GM23338 (cell line): ENCODE data around the gene FGF2. TPM values are rescaled to one million over a fixed set of nuclear protein-coding genes. Genes with fewer than 3 reads are reported as not detected.
"Not testable (repeated sequence)": the region's sequence is repeated elsewhere in the genome, so short reads cannot be mapped to it uniquely, and the experiment has no call there.

Source experiments
- ATAC-seq: fragments of 200-7000 bp; cut with Tn5 transposase; 3 replicates; pipeline ENCODE4 v1.9.1; 2020
- DNase-seq: peaks from one replicate; pipeline ENCODE4 v3.0.0-alpha.2; 2015; ENCODE audit warnings: low spot score
- H2AFZ ChIP-seq: fragments of 200-600 bp; sonication (generic); 2 replicates; pipeline ENCODE4 v1.8.0; 2016; ENCODE audit warnings: antibody characterized with exemption, mild to moderate bottlenecking, moderate library complexity
- H3F3A ChIP-seq: fragments of 200-600 bp; sonication (generic); replicated peaks from 2 replicates; pipeline ENCODE4 v1.8.0; 2017; ENCODE audit warnings: antibody characterized with exemption, mixed run types, low read depth
- H3K27ac ChIP-seq: fragments of 200-600 bp; sonication (generic); 2 replicates; pipeline ENCODE4 v1.6.1; 2016; ENCODE audit warnings: low read depth
- H3K27me3 ChIP-seq: fragments of 200-600 bp; sonication (generic); 2 replicates; pipeline ENCODE4 v1.8.0; 2016; ENCODE audit warnings: mild to moderate bottlenecking, mixed run types, moderate library complexity; ENCODE audit not compliant: insufficient read depth
- H3K36me3 ChIP-seq: fragments of 200-600 bp; sonication (generic); 2 replicates; pipeline ENCODE4 v1.8.0; 2016; ENCODE audit warnings: mild to moderate bottlenecking; ENCODE audit not compliant: insufficient read depth
- H3K4me1 ChIP-seq: fragments of 200-600 bp; sonication (generic); 2 replicates; pipeline ENCODE4 v1.8.0; 2016; ENCODE audit warnings: mild to moderate bottlenecking, moderate library complexity; ENCODE audit not compliant: insufficient read depth
- H3K4me2 ChIP-seq: fragments of 200-600 bp; sonication (generic); 2 replicates; pipeline ENCODE4 v1.7.1; 2017; ENCODE audit warnings: mixed run types
- H3K4me3 ChIP-seq: fragments of 200-600 bp; sonication (generic); 2 replicates; pipeline ENCODE4 v1.6.1; 2016; ENCODE audit warnings: mixed run types
- H3K79me2 ChIP-seq: fragments of 200-600 bp; sonication (generic); replicated peaks from 2 replicates; pipeline ENCODE4 v1.8.0; 2017; ENCODE audit warnings: mild to moderate bottlenecking; ENCODE audit not compliant: insufficient read depth
- H3K9me2 ChIP-seq: fragments of 200-600 bp; sonication (generic); 2 replicates; pipeline ENCODE4 v1.8.0; 2017; ENCODE audit not compliant: insufficient read depth
- H4K20me1 ChIP-seq: fragments of 200-600 bp; sonication (generic); replicated peaks from 2 replicates; pipeline ENCODE4 v1.8.0; 2017; ENCODE audit warnings: mild to moderate bottlenecking; ENCODE audit not compliant: insufficient read depth
- H3K27ac Mint-ChIP-seq: 2 replicates; pipeline ENCODE4 v1.8.0; 2020; ENCODE audit warnings: inconsistent platforms, mild to moderate bottlenecking, moderate library complexity, mixed read lengths
- H3K27me3 Mint-ChIP-seq: 3 replicates; pipeline ENCODE4 v1.8.0; 2022; ENCODE audit warnings: low read depth, mild to moderate bottlenecking, moderate library complexity, mixed read lengths, inconsistent platforms; ENCODE audit not compliant: insufficient read depth, poor library complexity
- H3K36me3 Mint-ChIP-seq: 3 replicates; pipeline ENCODE4 v1.8.0; 2021; ENCODE audit warnings: low read depth, mild to moderate bottlenecking, inconsistent platforms, moderate library complexity, mixed read lengths
- H3K4me1 Mint-ChIP-seq: 3 replicates; pipeline ENCODE4 v1.8.0; 2020; ENCODE audit warnings: mild to moderate bottlenecking, inconsistent platforms, mixed read lengths
- H3K4me3 Mint-ChIP-seq: 3 replicates; pipeline ENCODE4 v1.8.0; 2021; ENCODE audit warnings: moderate library complexity, mild to moderate bottlenecking, inconsistent platforms, mixed read lengths
- H3K9me3 Mint-ChIP-seq: 3 replicates; pipeline ENCODE4 v1.8.0; 2020; ENCODE audit warnings: moderate library complexity, mild to moderate bottlenecking, inconsistent platforms, mixed read lengths
- CREB1 ChIP-seq: fragments of 250-450 bp; sonication (Bioruptor Pico); IDR thresholded peaks from 2 replicates; pipeline ENCODE4 v1.5.0; 2020; ENCODE audit warnings: low read depth, mild to moderate bottlenecking, moderate library complexity
- EZH2phosphoT487 ChIP-seq: fragments of 200-600 bp; sonication (generic); IDR thresholded peaks from one replicate; pipeline ENCODE4 v1.8.1; 2018; ENCODE audit warnings: antibody characterized with exemption; ENCODE audit not compliant: unreplicated experiment
- JUNB ChIP-seq: IDR thresholded peaks from one replicate; pipeline ENCODE4 v1.6.1; 2016; ENCODE audit warnings: antibody characterized with exemption; ENCODE audit not compliant: unreplicated experiment
- NANOG ChIP-seq: IDR thresholded peaks from 2 replicates; pipeline ENCODE4 v1.6.1; 2016; ENCODE audit warnings: antibody characterized with exemption, borderline replicate concordance
- POLR2AphosphoS5 ChIP-seq: IDR thresholded peaks from 2 replicates; pipeline ENCODE4 v1.6.1; 2016; ENCODE audit warnings: antibody characterized with exemption, low read depth
- REST ChIP-seq: IDR thresholded peaks from one replicate; pipeline ENCODE4 v1.6.1; 2018; ENCODE audit warnings: antibody characterized with exemption; ENCODE audit not compliant: unreplicated experiment
- STAT1 ChIP-seq: IDR thresholded peaks from one replicate; pipeline ENCODE4 v1.6.1; 2016; ENCODE audit warnings: antibody characterized with exemption; ENCODE audit not compliant: unreplicated experiment
- ZNF331 ChIP-seq: fragments of 250-450 bp; sonication (Bioruptor Pico); IDR thresholded peaks from 2 replicates; pipeline ENCODE4 v1.5.0; 2020; ENCODE audit warnings: low read depth, mild to moderate bottlenecking, moderate library complexity
- ZNF462 ChIP-seq: fragments of 250-450 bp; sonication (Bioruptor Pico); IDR thresholded peaks from 2 replicates; pipeline ENCODE4 v1.5.0; 2020; ENCODE audit warnings: mild to moderate bottlenecking, moderate library complexity
- polyA plus RNA-seq: library from polyadenylated mRNA; unstranded; fragments of >200 nt; fragmentation: Nextera tagmentation; extraction: Ambion mirVana; gene quantifications from 2 replicates; pipeline ENCODE4 v1.2.1, GENCODE V29; 2016
- total RNA-seq: library from RNA; depleted of rRNA; stranded (reverse); fragments of >200 nt; shearing (Covaris generic); gene quantifications from 2 replicates; pipeline ENCODE4 v1.2.3, GENCODE V29; 2014

FGF2 gene
- total and polyA plus RNA-seq, 2 experiments from 2014 or later = 28.3 to 84.4 TPM

GRCh38 chr4:122932763-122933162 lies 106.1 kb downstream of the FGF2 start (continued):
- TF ChIP-seq ZNF462 (CRISPR knock-in tag) = no peak
- no peak for TF ChIP-seq POLR2AphosphoS5
- no peak for TF ChIP-seq STAT1
- TF ChIP-seq ZNF331 = no peak
- TF ChIP-seq JUNB = no peak
- no peak for TF ChIP-seq NANOG

DNA sequence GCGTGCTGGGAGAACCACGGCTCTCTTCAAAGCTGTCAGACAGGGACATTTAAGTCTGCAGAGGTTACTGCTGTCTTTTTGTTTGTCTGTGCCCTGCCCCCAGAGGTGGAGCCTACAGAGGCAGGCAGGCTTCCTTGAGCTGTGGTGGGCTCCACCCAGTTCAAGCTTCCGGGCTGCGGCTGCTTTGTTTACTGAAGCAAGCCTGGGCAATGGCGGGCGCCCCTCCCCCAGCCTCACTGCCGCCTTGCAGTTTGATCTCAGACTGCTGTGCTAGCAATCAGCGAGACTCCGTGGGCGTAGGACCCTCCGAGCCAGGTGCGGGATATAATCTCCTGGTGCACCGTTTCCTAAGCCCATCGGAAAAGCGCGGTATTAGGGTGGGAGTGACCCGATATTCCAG lies 118.5 kb downstream of the FGF2 start:
- peaks cover 30% of the 10 kb centered on the region for H3K36me3 ChIP-seq
- not testable (repeated sequence) for H3K4me2 ChIP-seq, H4K20me1 ChIP-seq, DNase-seq, H3K79me2 ChIP-seq, H3K27ac Mint-ChIP-seq, H3K4me3 ChIP-seq, H3K27me3 Mint-ChIP-seq, H3K4me1 ChIP-seq, H3K9me2 ChIP-seq, H3F3A ChIP-seq, H3K4me1 Mint-ChIP-seq, H3K27ac ChIP-seq, H2AFZ ChIP-seq, H3K27me3 ChIP-seq, ATAC-seq, H3K4me3 Mint-ChIP-seq
- peaks cover 25% of the 10 kb centered on the region for H3K9me3 Mint-ChIP-seq
- H3K36me3 Mint-ChIP-seq = peaks cover 68% of the 10 kb centered on the region

GRCh38 chr4:122946142-122946541 lies 119.5 kb downstream of the FGF2 start:
- Histone ChIP-seq H3K27ac (no peak overlapping the region), H3K4me1 (no peaks in the 10 kb centered on the region), H3K4me3 (no peak overlapping the region), H3K9me2 (peaks cover 6% of the 10 kb centered on the region; the same call in 1 of the 2 replicates), H3K79me2 (peaks cover 4% of the 10 kb centered on the region; the same call in 1 of the 2 replicates), H3K27me3 (no peaks in the 10 kb centered on the region), H3F3A (no peaks in the 10 kb centered on the region), H2AFZ (no peak overlapping the region), H4K20me1 (no peaks in the 10 kb centered on the region), H3K36me3 (peaks cover 30% of the 10 kb centered on the region), H3K4me2 (no peak overlapping the region)
- no peak for ATAC-seq
- Mint-ChIP-seq H3K27ac (no peak overlapping the region), H3K27me3 (peaks cover 5% of the 10 kb centered on the region), H3K4me1 (no peaks in the 10 kb centered on the region), H3K36me3 (peaks cover 70% of the 10 kb centered on the region), H3K9me3 (peaks cover 25% of the 10 kb centered on the region), H3K4me3 (no peak overlapping the region)
- DNase-seq = no peak
- no peak for TF ChIP-seq JUNB
- no peak for TF ChIP-seq ZNF331
- TF ChIP-seq CREB1 (CRISPR knock-in tag) = no peak
- TF ChIP-seq STAT1 = no peak
- no peak for TF ChIP-seq REST
- no peak for TF ChIP-seq EZH2phosphoT487
